Mucosa of descending colon (tissue), 3 donors: Measurements from ENCODE around the gene SLC9B1. TPM values are rescaled to one million over a fixed set of nuclear protein-coding genes. Genes with fewer than 3 reads are reported as not detected.
"Not testable (repeated sequence)": the region's sequence is repeated elsewhere in the genome, so short reads cannot be mapped to it uniquely, and the experiment has no call there.

Experiments
- ATAC-seq: fragments of 200-7000 bp; cut with Tn5 transposase; one replicate; pipeline ENCODE4 v1.9.1; 2020; ENCODE audit warnings: mild to moderate bottlenecking, moderate library complexity
- DNase-seq, 3 donors: peaks; one replicate each; pipeline ENCODE4 v3.0.0-alpha.2; 2020
- H3K36me3 ChIP-seq: fragments of 200-600 bp; one replicate; pipeline ENCODE4 v1.8.0; 2021; ENCODE audit warnings: low read depth, mild to moderate bottlenecking
- H3K4me1 ChIP-seq: fragments of 200-600 bp; one replicate; pipeline ENCODE4 v1.8.0; 2021; ENCODE audit warnings: low read depth, mild to moderate bottlenecking
- H3K4me3 ChIP-seq: fragments of 200-600 bp; one replicate; pipeline ENCODE4 v1.8.0; 2021; ENCODE audit warnings: mild to moderate bottlenecking
- H3K9me3 ChIP-seq: fragments of 200-600 bp; one replicate; pipeline ENCODE4 v1.8.0; 2021; ENCODE audit warnings: mild to moderate bottlenecking
- CTCF ChIP-seq: fragments of 200-600 bp; IDR thresholded peaks from one replicate; pipeline ENCODE4 v1.8.0; 2022; ENCODE audit warnings: antibody characterized with exemption, mild to moderate bottlenecking
- intact Hi-C, 2 donors: fragments of 100-400 bp; cut with DNase I in 1 of 2; cut with micrococcal nuclease in 1 of 2; formaldehyde crosslinking; loops; one replicate each; pipeline versions ENCODE4 v1.11.0 to v1.11.1; 2022; cut with DNase I, micrococcal nuclease
- total RNA-seq, 3 donors: library from RNA; stranded (reverse); fragmentation: NEBNext Ultra II Directional in 2 of 3; extraction: Animal tissue kit (Norgen Biotek cat#: 25700) in 2 of 3; gene quantifications; one replicate each; pipeline versions ENCODE4 v1.2.1 to v1.2.4, GENCODE V29; 2021 to 2023
- donor health status: DM: no; HTN: no; CAD: no; lungs with moderate emphysema.
- donor health status: DM: no; HTN: no; CAD: no.
- donor health status: DM: no; HTN: yes; CAD: no.

Gene SLC9B1
- total RNA-seq, 3 donors from 2014 or later, result 0.65 to 1.4 TPM; not detected in 1

GRCh38 chr4:102878901-102879300 is 140.6 kb downstream of the SLC9B1 start:
- DNase-seq (no peak), ATAC-seq (no peak)
- H3K4me3 ChIP-seq, result no peak overlapping the region
- H3K9me3 ChIP-seq, result peaks cover 18% of the 10 kb centered on the region
- intact Hi-C loops, result no loop called here
- TF ChIP-seq CTCF, result no peak
- peaks cover 6% of the 10 kb centered on the region for H3K4me1 ChIP-seq
- H3K36me3 ChIP-seq, result no peaks in the 10 kb centered on the region

- H3K36me3 ChIP-seq, H3K4me3 ChIP-seq, H3K4me1 ChIP-seq, intact Hi-C loops, ATAC-seq: not testable (repeated sequence)
- H3K9me3 ChIP-seq, result peaks cover 18% of the 10 kb centered on the region
- DNase-seq, result peak in 1 of 3 donors; percentile 42
Measured at GRCh38 chr4:102878349-102878748, 141.2 kb downstream of the SLC9B1 start.

DNA sequence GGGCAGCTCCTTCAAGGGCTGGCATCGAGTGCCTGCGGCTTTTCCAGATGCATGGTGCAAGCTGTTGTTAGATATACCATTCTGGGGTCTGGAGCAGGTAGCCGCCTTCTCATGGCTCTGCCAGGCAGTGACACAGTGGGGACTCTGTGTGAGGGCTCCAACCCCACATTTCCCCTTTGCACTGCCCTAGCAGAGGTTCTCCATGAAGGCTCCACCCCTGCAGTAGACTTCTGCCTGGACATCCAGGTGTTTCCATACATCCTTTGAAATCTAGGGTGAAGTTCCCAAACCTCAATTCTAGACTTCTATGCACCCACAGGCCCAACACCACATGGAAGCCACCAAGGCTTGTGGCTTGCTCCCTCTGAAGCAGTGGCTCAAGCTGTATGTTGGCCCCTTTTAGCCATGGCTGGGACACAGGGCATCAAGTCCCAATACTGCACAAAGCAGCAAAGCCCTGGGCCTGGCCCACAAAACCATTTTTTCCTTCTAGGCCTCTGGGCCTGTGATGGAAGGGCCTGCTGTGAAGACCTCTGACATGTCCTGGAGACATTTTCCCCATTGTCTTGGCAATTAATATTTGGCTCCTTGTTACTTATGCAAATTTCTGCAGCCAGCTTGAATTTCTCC is 141.9 kb downstream of the SLC9B1 start:
- H3K4me1 ChIP-seq, H3K36me3 ChIP-seq, ATAC-seq, H3K4me3 ChIP-seq, intact Hi-C loops, DNase-seq: not testable (repeated sequence)
- peaks cover 18% of the 10 kb centered on the region for H3K9me3 ChIP-seq

DNA sequence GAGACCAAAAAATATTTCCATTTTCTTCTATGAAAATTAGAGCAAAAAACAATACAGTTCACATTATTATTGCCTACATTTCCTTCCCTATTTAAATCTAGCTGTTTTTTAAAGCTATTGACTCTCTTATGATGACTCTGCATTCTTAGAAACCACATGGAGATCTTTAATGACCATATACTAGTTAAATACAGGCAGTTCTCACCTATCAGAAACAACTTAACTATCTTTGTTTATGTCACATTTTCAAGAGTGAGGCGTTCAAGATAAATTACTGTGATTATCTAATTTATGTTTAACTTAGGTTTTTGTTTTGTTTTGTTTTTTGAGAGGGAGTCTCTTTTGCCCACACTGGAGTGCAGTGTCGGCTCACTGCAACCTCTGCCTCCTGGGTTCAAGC is 147.7 kb downstream of the SLC9B1 start:
- no peak for DNase-seq
- no peak for ATAC-seq
- no peak overlapping the region for H3K4me3 ChIP-seq
- H3K9me3 ChIP-seq, result peaks cover 5% of the 10 kb centered on the region
- intact Hi-C loops, result no loop called here
- no peaks in the 10 kb centered on the region for H3K36me3 ChIP-seq
- peaks cover 3% of the 10 kb centered on the region for H3K4me1 ChIP-seq
- no peak for TF ChIP-seq CTCF

GRCh38 chr4:102869569-102870197 is 149.8 kb downstream of the SLC9B1 start:
- DNase-seq, result peak in 2 of 3 donors; percentile 33 to 39
- H3K4me1 ChIP-seq, result peaks cover 3% of the 10 kb centered on the region
- no peaks in the 10 kb centered on the region for H3K36me3 ChIP-seq
- no peaks in the 10 kb centered on the region for H3K9me3 ChIP-seq
- peak overlapping the region; percentile 45 for H3K4me3 ChIP-seq
- intact Hi-C loops, result loop anchor here in 1 of 2 donors (2.0 kb wide), 1 partner anchor 41 kb away; no protein-coding TSS in a partner anchor
- ATAC-seq, result no peak
- TF ChIP-seq CTCF, result no peak

DNA sequence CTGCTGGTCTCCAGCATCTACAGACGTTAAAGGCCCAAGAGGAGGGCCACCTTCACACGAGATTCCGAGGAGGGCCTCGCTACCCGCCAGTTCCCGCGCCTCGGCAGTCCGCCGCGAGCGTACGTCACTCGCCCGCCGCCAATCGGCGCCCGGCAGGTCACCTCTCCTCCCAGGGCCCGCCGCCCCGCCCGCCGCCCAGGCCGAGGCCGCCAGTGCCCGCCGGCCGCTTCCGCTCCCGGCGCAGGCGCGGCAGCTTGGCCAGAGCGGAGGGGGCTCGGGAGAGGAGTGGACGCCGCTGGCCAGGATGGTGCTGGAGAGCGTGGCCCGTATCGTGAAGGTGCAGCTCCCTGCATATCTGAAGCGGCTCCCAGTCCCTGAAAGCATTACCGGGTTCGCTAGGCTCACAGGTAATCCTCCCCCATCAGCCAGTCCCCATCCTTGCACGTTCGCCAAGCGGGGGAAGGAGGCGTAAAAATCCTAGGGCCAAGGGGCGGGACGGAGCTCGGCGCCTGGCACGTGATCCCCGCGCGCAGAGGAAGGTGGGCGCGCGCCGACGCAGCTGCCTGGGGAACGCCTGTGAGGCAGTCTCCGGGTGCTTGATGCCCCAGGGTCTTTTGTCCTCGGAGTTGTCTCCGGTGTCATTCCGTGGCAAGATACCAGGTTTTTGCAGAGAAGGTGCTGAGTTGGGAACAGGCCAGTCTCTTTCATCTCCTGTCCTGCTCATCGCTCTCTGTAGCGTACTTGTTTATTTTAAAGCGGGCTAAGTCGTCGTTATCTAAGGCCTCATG is 150.5 kb downstream of the SLC9B1 start, which contains the start of gene CISD2:
Gene CISD2 (plus strand): TSS at position 212 of the 788 bp plus-strand sequence. CDS start 93 bp downstream, at position 305.
- DNase-seq, result peak; percentile 92 to 96 (median 95)
- ATAC-seq, result peak; percentile 98
- no peak for TF ChIP-seq CTCF
- intact Hi-C loops, result loop anchor here in 1 of 2 donors (2.0 kb wide), 1 partner anchor 40 kb away; no protein-coding TSS in a partner anchor
- Histone ChIP-seq H3K4me1 (peaks cover 3% of the 10 kb centered on the region), H3K36me3 (no peaks in the 10 kb centered on the region), H3K4me3 (peak within 1 kb of the TSS; percentile 45), H3K9me3 (no peaks in the 10 kb centered on the region)
